Caki2 (cell line): ENCODE results near the gene ST6GALNAC3. TPM values are rescaled to one million over a fixed set of nuclear protein-coding genes. Genes with fewer than 3 reads are reported as not detected.
"Not testable (repeated sequence)": the region's sequence is repeated elsewhere in the genome, so short reads cannot be mapped to it uniquely, and the experiment has no call there.

Source experiments
- DNase-seq: peaks from one replicate; pipeline ENCODE4 v3.0.0-alpha.2; 2015; ENCODE audit warnings: low read depth
- in situ Hi-C: cut with HindIII; loops from 2 replicates; pipeline ENCODE4 v1.10.0; 2016; ENCODE audit warnings: low sequenced_read_pairs, low pct_unique_long_range_greater_than_20kb, mixed read lengths
- total RNA-seq: library from RNA; depleted of rRNA; stranded (reverse); fragments of >200 nt; shearing (Covaris generic); gene quantifications from 2 replicates; pipeline ENCODE4 v1.2.3, GENCODE V29; 2014; ENCODE audit warnings: low replicate concordance

Gene ST6GALNAC3
- total RNA-seq, 1 experiment from 2014 or later = 0.81 TPM

DNA sequence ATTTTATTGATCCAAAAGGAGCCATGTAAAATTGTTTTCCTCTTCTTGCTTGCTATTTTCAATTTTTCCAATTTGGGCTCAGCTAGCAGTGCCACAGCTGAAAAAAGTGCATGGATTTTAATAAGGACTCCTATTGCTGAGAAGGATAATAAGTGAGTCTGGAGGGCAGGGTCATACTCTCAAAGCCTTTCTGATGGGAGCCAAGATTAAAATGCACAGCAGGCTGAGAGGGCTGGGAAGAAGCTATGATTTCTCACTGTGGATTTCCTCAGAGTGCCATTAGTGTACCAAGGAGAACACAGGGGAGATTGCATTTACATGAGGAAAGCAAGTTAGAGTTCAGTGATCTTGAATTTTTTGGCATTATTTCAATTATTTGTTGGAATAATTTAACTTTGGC lies 261.3 kb downstream of the ST6GALNAC3 start:
- DNase-seq = no peak
- in situ Hi-C loops = no loop called here

DNA sequence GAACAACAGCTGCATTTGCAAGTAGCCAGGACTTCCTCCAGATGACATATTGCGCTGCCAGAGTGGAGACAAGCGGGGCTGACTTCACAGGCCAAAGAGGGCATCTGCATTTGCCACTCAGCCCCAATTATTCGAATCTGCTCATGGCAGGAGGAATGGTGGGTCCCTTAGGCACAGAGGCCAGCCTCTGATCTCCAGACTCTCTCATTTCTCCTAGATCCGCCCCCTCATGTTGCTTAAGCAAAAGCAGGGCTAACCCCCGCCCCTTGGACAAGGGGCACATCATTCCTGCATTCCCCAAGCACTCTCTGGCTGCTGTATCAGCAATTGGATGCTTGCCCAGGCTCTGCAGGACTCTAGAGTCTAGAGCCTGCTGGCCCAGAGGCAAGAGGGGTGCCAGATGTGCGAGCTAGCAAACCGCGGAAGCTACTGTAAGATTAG lies 262.4 kb downstream of the ST6GALNAC3 start:
- no peak for DNase-seq
- in situ Hi-C loops = no loop called here

DNA sequence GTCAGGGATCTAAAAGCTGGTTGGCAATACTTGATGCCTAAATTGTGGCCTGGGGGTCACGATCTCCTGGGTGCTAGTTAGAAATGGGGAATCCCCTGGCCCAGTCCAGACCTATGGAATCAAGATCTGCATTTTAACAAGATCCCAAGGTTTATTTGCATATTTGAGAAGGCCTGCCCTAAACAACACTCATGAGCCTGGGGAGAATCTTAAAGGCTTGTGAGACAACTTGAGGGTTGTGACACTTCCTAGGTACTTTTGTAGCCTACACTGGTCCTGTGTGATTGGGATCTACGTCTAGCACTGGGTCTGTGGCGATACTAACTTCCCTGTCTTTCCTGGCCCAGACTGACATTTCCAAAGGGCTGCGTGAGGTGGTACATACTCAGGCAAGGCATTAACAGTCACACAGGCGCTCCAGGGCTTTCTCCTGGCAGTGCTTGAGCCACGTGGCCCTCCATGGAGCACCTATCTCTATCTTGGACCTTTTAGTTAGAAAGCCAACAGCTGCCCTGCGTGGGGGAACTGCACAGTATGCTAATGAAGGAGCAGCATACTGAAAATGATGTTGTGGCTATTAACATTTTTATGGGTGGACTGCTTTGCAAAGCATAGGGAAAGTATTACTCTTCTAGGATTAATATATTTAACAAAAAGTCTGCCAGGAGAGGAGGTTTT lies 263.1 kb downstream of the ST6GALNAC3 start:
- in situ Hi-C loops = no loop called here
- DNase-seq = no peak

DNA sequence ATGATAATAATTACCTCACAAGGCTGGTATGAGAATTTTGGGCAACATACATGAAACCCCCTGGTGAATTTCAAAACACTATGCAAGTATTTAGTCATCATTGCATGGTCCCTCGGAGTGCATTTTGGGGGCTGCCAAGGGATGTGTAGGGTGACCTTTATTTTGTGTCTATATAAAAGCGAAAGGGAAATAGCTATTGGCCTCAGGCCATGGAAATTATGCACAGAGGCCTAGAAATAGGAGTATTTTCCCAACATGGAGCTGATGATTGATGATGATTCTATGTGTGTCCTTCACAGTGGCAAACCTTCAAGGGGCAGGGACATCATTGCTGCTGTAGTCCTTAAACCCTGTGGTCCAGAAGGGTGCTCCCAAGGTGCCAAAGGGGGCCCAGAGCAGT lies 265.5 kb downstream of the ST6GALNAC3 start:
- DNase-seq = no peak
- in situ Hi-C loops = no loop called here

DNA sequence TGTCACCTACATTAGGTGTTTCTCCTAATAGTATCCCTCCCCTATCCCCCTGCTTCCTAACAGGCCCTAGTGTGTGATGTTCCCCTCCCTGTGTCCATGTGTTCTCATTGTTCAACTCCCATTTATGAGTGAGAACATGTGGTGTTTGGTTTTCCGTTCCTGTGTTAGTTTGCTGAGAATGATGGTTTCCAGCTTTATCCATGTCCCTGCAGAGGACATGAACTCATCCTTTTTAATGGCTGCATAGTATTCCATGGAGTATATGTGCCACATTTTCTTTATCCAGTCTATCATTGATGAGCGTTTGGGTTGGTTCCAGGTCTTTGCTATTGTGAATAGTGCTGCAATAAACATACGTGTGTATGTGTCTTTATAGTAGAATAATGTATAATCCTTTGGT lies 267.3 kb downstream of the ST6GALNAC3 start:
- in situ Hi-C loops, DNase-seq: not testable (repeated sequence)

DNA sequence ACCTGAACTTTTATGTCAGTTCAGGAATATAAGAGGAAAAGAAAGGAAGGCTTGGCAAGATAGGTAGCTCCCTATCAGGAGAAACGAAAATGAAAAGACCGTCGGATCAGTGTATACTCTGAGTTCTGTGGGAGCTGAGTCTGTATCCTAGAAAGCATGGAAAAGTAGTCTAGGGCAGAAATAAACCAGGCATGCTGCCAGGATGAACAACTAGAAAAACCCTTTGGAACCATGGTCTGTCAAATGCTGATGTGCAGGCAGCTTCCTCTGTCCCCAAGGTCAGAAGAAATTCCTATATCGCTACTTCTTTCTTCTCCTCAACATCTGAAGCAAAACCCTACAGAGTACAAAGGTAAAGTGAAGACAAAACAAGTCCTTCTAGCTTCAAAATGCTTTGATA lies 268.8 kb downstream of the ST6GALNAC3 start:
- no peak for DNase-seq
- in situ Hi-C loops = no loop called here

DNA sequence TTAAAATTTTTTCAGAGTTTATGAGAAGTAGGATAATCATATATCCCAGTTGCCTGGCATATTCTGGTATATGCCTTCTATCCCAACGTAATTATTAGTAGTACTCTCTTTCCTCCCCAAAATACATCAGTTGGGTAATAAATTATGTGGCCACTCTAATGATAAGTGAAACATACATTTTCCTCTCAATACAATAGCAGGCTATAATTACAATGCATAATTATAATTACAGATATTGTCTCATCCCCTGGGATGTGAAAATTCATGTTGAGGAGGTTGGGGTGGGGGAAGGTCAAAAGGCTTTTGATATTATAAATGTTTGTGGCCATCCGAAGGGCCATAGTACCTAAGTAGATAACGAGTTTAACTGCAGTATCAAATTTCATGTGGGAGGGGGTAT lies 277.1 kb downstream of the ST6GALNAC3 start:
- in situ Hi-C loops = no loop called here
- DNase-seq = no peak

DNA sequence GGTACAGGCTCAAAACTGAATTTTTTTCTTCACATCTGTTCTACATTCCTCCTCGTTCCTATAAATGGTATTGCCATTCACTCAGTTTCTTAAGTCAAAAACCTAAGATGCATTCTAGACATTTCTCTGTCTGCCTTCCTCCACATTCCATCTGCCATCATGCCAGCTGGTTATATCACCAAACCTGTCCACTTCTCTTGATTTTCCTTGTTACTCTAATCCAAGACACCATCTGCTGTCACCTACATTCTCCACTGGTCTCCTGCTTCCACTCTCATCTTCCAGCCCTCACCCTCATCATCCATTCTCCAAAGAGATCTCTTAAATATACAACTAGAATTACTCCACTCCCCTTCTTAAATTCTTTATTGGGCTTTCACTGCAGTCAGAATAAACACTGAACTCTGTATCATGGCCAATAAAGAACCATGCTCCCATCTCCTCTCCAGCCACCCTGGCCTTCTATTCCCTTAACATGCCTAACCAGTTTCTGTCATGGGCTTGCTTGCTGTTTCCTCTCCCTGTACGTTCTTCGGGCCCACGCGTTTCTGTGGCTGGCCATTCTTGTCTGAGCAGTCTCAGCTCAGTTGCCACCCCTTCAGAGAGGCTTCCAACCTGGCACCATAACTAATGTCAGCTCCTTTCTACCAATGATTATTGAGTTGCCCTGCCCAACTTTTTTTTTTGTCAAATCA lies 278.3 kb downstream of the ST6GALNAC3 start:
- in situ Hi-C loops = no loop called here

DNA sequence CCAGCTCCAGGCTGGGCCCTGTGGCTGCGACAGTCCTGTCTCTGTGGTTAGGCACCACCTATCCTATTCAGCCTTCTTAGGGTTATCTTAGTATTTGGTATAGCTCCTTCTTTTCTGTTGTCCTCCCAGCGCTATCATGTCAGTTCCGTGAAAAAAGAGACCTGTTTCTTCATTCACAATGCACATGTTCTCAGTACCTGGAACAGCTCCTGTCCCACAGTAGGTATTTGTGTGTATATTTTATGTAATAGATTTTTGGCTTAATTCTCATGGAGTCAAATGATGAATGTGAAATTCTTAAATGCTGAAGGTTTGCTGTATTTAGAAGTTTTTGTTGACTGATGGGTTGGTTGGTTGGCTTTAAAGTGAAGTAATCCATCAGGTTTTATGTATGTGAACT lies 279.7 kb downstream of the ST6GALNAC3 start:
- in situ Hi-C loops = no loop called here
- no peak for DNase-seq

More for the DNA sequence above, 278.3 kb downstream of the ST6GALNAC3 start:
- no peak for DNase-seq

DNA sequence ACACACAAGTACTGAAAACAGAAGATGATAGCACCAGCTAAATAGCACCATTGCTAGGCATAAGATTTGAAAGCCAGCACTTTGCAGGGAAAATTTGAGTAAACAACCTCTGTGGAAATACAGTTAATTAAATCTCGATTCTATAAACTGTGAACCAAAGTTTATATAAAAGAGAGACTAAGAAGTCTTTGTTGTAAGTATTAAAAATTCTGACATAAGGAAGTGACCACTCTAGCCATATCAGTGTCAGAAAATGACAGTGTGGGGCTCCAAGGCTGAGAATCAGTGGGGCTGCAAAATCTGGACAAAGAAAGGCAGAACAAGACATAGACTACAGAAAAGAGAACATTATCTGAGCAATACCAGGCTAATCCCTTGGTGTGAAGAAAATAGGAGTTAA lies 292.2 kb downstream of the ST6GALNAC3 start:
- in situ Hi-C loops = no loop called here
- no peak for DNase-seq

DNA sequence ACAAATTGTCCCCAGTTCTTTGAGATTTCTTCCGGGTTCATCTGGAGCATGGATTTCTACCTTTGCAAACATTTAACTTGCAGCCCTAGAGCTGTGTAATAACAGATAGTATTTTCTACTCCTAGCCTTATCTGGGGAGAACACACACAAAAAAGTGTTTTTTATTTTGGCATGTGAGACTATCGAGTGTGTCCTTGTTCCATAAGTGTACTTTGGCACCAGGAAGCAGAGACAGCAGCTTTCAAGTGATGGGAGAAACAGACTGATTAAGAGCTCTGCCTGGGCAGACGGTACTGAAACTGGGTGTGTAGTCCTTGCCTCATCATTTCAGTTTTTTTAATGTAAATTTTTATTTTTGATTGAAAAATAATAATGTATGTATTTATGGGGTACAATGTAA lies 297.4 kb downstream of the ST6GALNAC3 start:
- no peak for DNase-seq
- in situ Hi-C loops = no loop called here

DNA sequence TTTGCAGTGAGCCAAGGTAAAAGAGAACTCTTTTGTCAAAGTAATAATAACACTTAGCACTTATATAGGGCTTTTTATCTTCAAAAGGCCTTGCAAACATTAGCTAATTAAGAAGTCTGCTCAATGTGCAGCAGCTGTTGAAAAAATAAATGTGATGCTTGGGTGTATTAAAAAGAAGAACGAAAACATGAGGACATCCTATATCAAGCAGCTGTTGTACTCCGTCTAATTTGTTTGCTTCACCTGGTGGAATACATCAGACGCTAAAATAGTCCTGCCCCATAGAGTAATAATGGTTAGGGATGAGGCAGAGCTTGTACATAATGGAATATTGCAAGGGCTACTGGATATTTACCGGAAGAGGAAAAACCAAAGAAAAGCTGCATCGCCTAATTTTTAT lies 299.5 kb downstream of the ST6GALNAC3 start:
- in situ Hi-C loops = no loop called here
- DNase-seq = no peak

DNA sequence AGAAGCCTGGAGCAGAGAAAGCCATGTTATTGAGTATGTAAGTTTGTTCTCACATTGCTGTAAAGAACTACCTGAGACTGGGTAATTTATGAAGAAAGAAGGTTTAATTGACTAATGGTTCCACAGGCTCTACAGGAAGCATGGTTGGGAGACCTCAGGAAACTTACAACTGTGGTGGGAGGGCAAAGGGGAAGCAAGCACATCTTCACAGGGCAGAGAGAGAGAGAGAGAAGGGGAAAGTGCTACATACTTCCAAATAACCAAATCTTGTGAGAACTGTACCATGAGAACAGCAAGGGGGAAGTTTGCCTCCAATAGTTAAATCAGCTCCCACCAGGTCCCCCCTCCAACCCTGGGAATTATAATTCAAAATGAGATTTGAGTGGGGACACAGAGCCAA lies 302.7 kb downstream of the ST6GALNAC3 start:
- DNase-seq = no peak
- in situ Hi-C loops = no loop called here

DNA sequence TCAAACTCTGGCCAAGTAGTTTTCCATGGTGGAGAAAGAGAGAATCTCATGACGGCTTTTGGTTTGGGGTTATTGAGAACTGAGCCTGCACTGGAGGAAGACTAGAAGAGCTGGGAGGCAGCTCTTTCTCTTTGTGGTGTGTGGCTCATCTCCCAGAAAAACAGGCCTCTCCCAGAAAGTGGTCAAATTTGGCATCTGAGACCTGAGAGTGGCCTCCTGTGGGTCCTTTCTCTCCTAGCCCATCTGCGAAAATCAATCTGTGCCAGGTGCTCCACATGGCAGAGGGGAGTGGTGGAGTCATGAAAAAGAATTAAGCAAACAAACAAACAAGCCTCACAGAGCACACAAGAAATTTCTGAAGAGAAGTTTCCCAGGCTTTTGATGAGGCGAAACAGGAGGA lies 305.0 kb downstream of the ST6GALNAC3 start:
- DNase-seq = no peak
- in situ Hi-C loops = no loop called here

DNA sequence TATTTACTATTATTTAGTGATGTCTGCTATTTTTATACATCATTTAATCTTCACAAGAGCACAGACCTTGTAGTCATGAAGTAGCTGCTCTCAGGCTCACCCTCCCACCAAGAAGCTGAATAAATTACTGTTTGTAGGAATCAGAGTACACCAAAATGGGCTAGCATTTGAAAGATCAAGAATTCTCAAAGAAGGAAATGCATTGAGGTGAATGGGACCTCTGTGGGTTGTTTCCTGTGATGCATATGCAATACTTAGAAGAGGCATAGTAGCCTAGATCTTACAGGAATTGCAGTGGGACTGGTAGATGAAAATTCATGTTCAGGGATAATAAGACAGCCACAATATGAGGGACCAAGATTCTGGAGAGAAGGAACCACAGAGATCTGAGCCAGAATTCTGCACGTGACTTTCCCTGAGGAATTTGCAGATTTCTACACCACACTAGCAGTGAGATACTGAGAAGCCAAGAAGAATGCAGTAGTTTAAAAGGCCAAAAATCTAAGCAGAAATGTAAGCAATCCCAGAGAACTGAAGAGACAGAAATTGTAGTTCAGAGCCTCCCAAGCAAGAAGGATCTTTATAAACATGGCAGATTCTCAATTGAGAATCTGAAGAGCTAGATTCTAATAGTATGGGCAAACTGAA lies 307.0 kb downstream of the ST6GALNAC3 start:
- DNase-seq = no peak
- in situ Hi-C loops = no loop called here

DNA sequence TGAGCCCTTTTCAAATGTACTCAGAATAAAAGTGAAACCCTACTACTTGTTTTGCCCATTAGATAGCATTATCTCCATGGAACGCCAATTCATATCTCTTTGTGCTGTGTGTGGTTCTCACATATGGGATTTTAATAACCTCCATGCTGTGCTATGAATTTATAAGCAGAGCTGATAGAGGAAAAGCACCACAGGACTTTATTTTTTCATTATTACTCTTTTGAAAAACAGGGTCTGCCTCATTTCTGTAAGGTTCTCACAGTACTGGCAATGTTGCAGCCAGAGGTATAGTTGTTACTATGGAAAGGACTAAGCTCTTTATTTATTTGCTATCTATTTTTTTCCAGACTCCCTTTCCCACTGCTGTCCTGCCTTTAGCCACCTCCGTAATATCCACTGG lies 313.7 kb downstream of the ST6GALNAC3 start:
- in situ Hi-C loops = no loop called here
- DNase-seq = no peak

DNA sequence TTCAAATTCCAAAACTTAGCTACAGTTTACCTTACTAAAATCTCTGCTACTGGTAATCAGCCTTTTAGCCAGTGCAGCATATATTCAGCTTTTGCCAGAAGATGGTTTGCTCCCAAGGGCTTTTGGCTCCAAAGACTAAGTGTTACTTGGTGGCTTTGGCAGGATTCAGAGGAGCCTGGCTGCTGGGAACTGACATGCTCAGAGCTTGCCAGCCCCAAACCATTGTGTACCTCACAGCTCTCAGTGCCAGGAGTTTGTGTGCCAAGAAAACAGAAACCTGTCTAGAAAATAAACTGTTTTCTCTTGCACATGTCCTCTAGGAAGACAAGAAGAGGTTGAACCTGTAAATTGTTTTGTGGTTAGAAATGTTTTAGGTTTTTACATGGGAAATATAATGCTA lies 315.9 kb downstream of the ST6GALNAC3 start:
- DNase-seq = no peak
- in situ Hi-C loops = no loop called here

DNA sequence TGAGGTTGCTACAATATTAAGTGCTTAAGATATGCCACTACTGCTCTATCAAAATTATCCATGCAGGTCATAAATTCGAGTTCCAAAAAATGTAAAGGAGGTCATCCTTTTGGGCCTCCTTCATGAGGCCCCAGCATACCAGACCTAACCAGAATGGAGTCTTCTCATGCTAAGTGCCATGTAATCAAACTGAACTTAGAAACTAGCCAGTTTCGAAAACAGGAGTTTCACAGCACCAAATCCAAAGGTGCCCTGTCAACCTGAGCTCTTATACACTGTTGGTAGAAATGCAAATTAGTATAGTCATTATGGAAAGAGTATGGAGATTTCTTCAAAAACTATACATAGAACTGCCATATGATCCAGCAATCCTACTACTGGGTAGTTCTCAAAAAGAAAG lies 320.5 kb downstream of the ST6GALNAC3 start:
- in situ Hi-C loops = no loop called here
- DNase-seq = no peak

DNA sequence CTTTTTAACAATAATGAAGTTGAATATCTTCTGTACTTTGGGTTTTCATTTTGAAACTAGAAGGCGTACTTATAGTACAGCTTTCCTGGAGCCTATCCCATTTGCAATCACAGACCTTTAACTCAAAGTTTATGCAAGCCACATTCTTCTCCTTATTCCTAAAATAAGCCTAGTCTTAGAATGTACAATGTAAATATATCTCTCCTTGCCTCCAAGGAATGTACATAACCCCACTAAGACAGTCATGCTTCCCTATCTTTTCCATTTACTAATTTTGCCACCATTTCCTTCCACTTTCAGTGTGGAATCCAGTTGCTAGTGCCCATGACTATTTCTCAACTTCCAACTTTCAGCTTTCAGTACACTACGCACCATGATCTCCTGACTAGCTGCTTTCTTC lies 327.6 kb downstream of the ST6GALNAC3 start:
- in situ Hi-C loops = no loop called here
- no peak for DNase-seq

DNA sequence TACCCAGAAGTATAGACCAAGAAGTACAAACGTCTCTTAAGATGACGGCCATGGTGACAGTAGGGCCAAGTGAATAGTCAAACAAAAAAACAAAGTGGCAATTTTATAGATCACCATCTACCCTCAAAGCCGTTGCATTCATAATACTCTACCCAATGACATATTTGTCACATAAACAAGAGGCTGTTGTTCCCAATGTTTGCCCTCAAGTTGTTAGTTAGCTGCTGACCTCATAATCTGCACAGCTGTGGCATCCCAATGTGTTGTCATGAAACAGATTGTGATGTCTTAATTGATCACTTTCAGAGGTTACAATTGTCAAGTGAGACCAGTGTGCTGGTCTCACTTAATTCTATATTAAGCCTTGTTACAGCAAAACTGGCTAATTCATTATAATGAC lies 333.8 kb downstream of the ST6GALNAC3 start:
- no peak for DNase-seq
- in situ Hi-C loops = no loop called here
